ENCODE results near the gene SMYD1. TPM values are rescaled to one million over a fixed set of nuclear protein-coding genes. Genes with fewer than 3 reads are reported as not detected.

Gene SMYD1
- total and polyA plus RNA-seq, 2 donors (not counting 3 experiments of a cell fraction or from before 2014, with no cell fraction given) = not detected

Small RNAs within 50 kb of the gene (microRNA-seq; reads per million reads assigned to microRNA genes)
- not detected for gene MIR4780 (ENCODE audit: borderline number of aligned reads, borderline replicate concordance)

Small RNAs within 50 kb of the gene (small RNA-seq; reads per million reads assigned to genes)
- not detected for gene MIR4780 (ENCODE audit: insufficient read depth, insufficient read length, low read depth, low replicate concordance)

Other genes starting within 250 kb of the SMYD1 start
- 1.6 TPM in 1 of 2 replicates, not detected in the other for gene RGPD2, start 242.0 kb upstream of the SMYD1 start, total RNA-seq
- gene RGPD2, start 242.0 kb upstream of the SMYD1 start, polyA plus RNA-seq = 0.03 and 0.07 TPM in 2 replicates
- 8.5 TPM in 1 of 2 replicates, not detected in the other for gene RNU2-63P, start 51.3 kb upstream of the SMYD1 start, total RNA-seq
- gene RNU2-63P, start 51.3 kb upstream of the SMYD1 start, polyA plus RNA-seq = 60.5 TPM in 1 of 2 replicates, not detected in the other
- gene KRCC1, start 12.0 kb upstream of the SMYD1 start, total RNA-seq = 13.7 and 15.0 TPM in 2 replicates
- 6.5 and 7.4 TPM in 2 replicates for gene KRCC1, start 12.0 kb upstream of the SMYD1 start, polyA plus RNA-seq
- not detected in 2 replicates for gene FABP1, start 60.2 kb downstream of the SMYD1 start, total RNA-seq
- not detected in 2 replicates for gene FABP1, start 60.2 kb downstream of the SMYD1 start, polyA plus RNA-seq
- 0.44 TPM in 1 of 2 replicates, not detected in the other for gene THNSL2, start 102.5 kb downstream of the SMYD1 start, total RNA-seq
- not detected in 2 replicates for gene THNSL2, start 102.5 kb downstream of the SMYD1 start, polyA plus RNA-seq